ENCODE data around the gene DDX46. TPM values are rescaled to one million over a fixed set of nuclear protein-coding genes. Genes with fewer than 3 reads are reported as not detected.

DDX46 gene
- total RNA-seq, 2 donors from 2014 or later = 78.7 to 79.4 TPM

DNA sequence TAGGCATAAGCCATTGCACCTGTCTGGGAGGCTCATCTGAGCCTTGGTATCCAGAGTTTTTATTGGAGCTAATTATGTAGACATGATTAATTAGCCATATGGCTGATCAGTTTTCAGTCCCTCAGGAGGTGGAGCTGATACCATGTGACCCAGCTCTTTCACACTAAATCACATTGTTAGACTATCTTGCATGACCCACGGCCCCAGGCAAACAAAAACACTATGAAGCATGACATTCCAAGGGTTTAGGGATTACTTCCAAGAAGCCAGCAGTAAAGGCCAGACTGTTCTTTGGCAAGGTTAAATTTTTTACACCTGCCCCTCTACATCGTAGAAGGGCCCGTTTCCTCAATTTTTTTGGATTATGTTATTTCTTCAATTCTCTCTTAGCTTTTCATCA, 82.2 kb downstream of the DDX46 start:
- Histone ChIP-seq H3K27me3 (ENCODE audit: control insufficient read depth, insufficient read depth, low read length, poor library complexity, severe bottlenecking) (no peaks in the 10 kb centered on the region), H3K9me3 (ENCODE audit: control insufficient read depth, low read length) (peaks cover 11% of the 10 kb centered on the region), H3K9ac (ENCODE audit: extremely low read depth, low read length, poor library complexity, severe bottlenecking) (no peak overlapping the region), H3K4me1 (ENCODE audit: control insufficient read depth, insufficient read depth, low read length) (no peaks in the 10 kb centered on the region), H3K27ac (ENCODE audit: low read depth, low read length) (no peak overlapping the region), H3K4me3 (ENCODE audit: low read length) (no peak overlapping the region), H3K36me3 (ENCODE audit: control insufficient read depth, insufficient read depth, low read length) (peaks cover 48% of the 10 kb centered on the region)
- Mint-ChIP-seq H3K36me3 (ENCODE audit: low read depth) (peaks cover 42% of the 10 kb centered on the region), H3K27me3 (ENCODE audit: insufficient read depth) (no peaks in the 10 kb centered on the region), H3K9me3 (no peaks in the 10 kb centered on the region), H3K4me3 (no peak overlapping the region), H3K27ac (no peak overlapping the region), H3K4me1 (peaks cover 5% of the 10 kb centered on the region)
- no peak for DNase-seq
- 70 to 89% methylated on average over 1 to 3 of the region's 3 CpGs for WGBS, 2 experiments (ENCODE audit: insufficient coverage in 1 of 2, insufficient read length in 1 of 2)
- TF ChIP-seq, protein P1, sequence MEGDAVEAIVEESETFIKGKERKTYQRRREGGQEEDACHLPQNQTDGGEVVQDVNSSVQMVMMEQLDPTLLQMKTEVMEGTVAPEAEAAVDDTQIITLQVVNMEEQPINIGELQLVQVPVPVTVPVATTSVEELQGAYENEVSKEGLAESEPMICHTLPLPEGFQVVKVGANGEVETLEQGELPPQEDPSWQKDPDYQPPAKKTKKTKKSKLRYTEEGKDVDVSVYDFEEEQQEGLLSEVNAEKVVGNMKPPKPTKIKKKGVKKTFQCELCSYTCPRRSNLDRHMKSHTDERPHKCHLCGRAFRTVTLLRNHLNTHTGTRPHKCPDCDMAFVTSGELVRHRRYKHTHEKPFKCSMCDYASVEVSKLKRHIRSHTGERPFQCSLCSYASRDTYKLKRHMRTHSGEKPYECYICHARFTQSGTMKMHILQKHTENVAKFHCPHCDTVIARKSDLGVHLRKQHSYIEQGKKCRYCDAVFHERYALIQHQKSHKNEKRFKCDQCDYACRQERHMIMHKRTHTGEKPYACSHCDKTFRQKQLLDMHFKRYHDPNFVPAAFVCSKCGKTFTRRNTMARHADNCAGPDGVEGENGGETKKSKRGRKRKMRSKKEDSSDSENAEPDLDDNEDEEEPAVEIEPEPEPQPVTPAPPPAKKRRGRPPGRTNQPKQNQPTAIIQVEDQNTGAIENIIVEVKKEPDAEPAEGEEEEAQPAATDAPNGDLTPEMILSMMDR (conservative IDR thresholded peaks at IDR 0.05) = no peak

DNA sequence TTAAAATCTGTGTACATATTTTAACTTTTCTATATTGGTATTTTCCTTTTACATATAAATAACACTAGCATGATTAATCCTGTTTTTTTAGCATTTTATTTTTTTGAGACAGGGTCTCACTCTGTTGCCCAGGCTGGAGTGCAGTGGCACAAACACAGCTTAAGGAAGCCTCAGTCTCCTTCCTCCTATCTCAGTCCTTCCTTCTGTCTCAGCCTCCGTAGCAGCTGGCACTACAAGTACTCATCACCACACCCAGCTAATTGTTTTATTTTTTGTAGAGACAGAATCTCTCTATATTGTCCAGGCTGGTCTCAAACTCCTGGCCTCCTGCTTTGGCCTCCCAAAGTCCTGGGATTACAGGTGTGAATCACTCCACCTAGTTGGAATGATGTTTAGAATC, 85.7 kb downstream of the DDX46 start:
- Mint-ChIP-seq H3K27me3 (ENCODE audit: insufficient read depth) (no peaks in the 10 kb centered on the region), H3K36me3 (ENCODE audit: low read depth) (peaks cover 31% of the 10 kb centered on the region), H3K4me3 (no peak overlapping the region), H3K4me1 (peaks cover 9% of the 10 kb centered on the region), H3K27ac (no peak overlapping the region), H3K9me3 (no peaks in the 10 kb centered on the region)
- Histone ChIP-seq H3K4me3 (ENCODE audit: low read length) (no peak overlapping the region), H3K36me3 (ENCODE audit: control insufficient read depth, insufficient read depth, low read length) (peaks cover 35% of the 10 kb centered on the region), H3K27me3 (ENCODE audit: control insufficient read depth, insufficient read depth, low read length, poor library complexity, severe bottlenecking) (no peaks in the 10 kb centered on the region), H3K27ac (ENCODE audit: low read depth, low read length) (no peak overlapping the region), H3K9ac (ENCODE audit: extremely low read depth, low read length, poor library complexity, severe bottlenecking) (no peak overlapping the region), H3K9me3 (ENCODE audit: control insufficient read depth, low read length) (peaks cover 11% of the 10 kb centered on the region), H3K4me1 (ENCODE audit: control insufficient read depth, insufficient read depth, low read length) (no peaks in the 10 kb centered on the region)
- DNase-seq = no peak
- WGBS, 2 experiments (ENCODE audit: insufficient coverage in 1 of 2, insufficient read length in 1 of 2) = 100% methylated on average over 1 of the region's 1 CpG; no CpG with 5 or more reads in 1 of the 2 experiments
- TF ChIP-seq, protein P1 (conservative IDR thresholded peaks at IDR 0.05) = no peak

DNA sequence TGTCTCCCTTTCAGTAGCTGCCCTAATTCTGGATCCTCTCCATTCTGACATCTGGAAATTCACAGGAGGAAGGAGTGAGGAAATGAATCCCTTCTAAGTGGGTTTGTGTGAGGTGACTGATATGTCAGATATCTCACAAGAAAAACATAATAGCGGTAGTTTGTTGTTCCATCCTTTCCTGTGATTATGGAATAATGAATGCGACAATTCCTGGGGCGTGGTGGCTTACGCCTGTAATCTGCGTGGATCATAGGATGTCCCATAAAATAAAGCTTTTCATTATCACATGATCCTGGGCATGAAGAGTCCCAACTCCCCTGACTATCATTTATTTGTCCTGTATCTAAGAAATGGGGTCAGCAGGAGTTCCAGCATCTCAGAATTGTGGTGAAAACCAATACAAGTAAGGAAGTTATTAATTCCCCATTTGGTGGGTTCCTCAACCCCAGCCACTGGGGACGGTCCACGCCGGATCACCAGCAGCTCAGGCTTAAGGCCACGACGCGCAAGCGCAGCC, 86.8 kb downstream of the DDX46 start:
- H3K4me1 Mint-ChIP-seq = peaks cover 9% of the 10 kb centered on the region
- peak overlapping the region; percentile 88 for H3K4me3 Mint-ChIP-seq
- peaks cover 31% of the 10 kb centered on the region for H3K36me3 ChIP-seq (ENCODE audit: control insufficient read depth, insufficient read depth, low read length)
- 42 to 58% methylated on average over 8 to 12 of the region's 12 CpGs for WGBS, 2 experiments (ENCODE audit: insufficient coverage in 1 of 2, insufficient read length in 1 of 2)
- DNase-seq = no peak
- H3K27ac Mint-ChIP-seq = peak overlapping the region; percentile 93
- no peaks in the 10 kb centered on the region for H3K9me3 Mint-ChIP-seq
- TF ChIP-seq, protein P1 (conservative IDR thresholded peaks at IDR 0.05) = no peak
- H3K4me3 ChIP-seq (ENCODE audit: low read length) = peak overlapping the region; percentile 84
- H3K9me3 ChIP-seq (ENCODE audit: control insufficient read depth, low read length) = peaks cover 7% of the 10 kb centered on the region
- peak overlapping the region; percentile 90 for H3K9ac ChIP-seq (ENCODE audit: extremely low read depth, low read length, poor library complexity, severe bottlenecking)
- H3K27me3 Mint-ChIP-seq (ENCODE audit: insufficient read depth) = no peaks in the 10 kb centered on the region
- peaks cover 25% of the 10 kb centered on the region for H3K36me3 Mint-ChIP-seq (ENCODE audit: low read depth)
- H3K27me3 ChIP-seq (ENCODE audit: control insufficient read depth, insufficient read depth, low read length, poor library complexity, severe bottlenecking) = no peaks in the 10 kb centered on the region
- H3K4me1 ChIP-seq (ENCODE audit: control insufficient read depth, insufficient read depth, low read length) = no peaks in the 10 kb centered on the region
- H3K27ac ChIP-seq (ENCODE audit: low read depth, low read length) = peak overlapping the region; percentile 95

Measured in endodermal cell (in vitro differentiated cells).